ENCODE measurements around the gene ZNF217. TPM values are rescaled to one million over a fixed set of nuclear protein-coding genes. Genes with fewer than 3 reads are reported as not detected.
"Not testable (repeated sequence)": the region's sequence is repeated elsewhere in the genome, so short reads cannot be mapped to it uniquely, and the experiment has no call there.

ZNF217 gene
- total RNA-seq, 4 donors from 2014 or later, result 18.0 to 42.8 (median 27.8) TPM

DNA sequence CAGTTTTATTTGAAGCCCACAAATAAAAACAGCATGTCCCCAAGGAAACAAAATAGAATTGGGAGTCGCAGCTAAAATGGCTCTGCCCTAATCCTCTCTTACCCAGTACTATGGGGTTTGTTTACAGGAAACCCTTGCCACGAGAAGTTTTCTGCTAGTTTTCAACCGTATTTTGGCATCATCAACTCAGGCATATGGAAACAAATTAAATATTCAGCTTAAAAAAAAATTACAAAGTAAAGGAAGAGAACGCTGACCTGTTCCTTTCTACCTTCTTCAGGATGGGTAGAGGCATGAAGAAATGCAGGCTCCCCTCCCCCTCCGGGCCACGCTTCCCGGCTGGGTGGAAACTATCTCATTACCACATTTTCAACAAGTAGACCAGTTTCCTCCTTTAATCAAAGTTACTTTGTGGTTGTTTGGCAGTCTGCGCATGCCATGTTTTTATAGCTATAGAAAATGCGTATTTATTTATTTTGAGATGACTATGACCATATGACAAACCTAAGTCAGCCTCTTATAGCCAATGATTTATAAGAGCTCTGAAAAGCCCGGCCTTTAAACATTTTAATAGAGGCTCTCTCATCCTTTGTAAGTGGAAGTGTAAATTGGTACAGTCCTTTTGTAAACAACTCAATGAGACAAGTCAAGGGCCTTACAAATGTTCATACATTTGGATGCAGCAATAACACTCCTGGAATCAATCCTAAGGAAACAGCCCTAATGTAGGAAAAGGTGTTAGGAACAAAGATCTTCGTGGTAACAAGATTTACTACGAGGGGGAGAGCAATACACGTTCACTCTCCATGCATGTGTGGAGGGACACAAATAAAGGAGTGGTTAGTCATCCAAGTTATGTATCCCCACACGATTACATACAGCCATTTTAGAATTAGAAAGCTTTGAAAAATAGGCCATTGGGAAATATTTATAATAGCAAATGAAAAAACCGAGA, 16.1 kb upstream of the ZNF217 start:
- H3K4me3 ChIP-seq (replicated peaks in 1 of 3), result no peak overlapping the region
- peak overlapping the region; percentile 8 to 44 (median 29) for H3K27ac ChIP-seq
- H3K27me3 ChIP-seq, result no peaks in the 10 kb centered on the region
- DNase-seq, result no peak
- H3K36me3 ChIP-seq, result no peaks in the 10 kb centered on the region
- no peak for TF ChIP-seq POLR2A (IDR thresholded peaks at IDR 0.05)
- TF ChIP-seq, protein P1, sequence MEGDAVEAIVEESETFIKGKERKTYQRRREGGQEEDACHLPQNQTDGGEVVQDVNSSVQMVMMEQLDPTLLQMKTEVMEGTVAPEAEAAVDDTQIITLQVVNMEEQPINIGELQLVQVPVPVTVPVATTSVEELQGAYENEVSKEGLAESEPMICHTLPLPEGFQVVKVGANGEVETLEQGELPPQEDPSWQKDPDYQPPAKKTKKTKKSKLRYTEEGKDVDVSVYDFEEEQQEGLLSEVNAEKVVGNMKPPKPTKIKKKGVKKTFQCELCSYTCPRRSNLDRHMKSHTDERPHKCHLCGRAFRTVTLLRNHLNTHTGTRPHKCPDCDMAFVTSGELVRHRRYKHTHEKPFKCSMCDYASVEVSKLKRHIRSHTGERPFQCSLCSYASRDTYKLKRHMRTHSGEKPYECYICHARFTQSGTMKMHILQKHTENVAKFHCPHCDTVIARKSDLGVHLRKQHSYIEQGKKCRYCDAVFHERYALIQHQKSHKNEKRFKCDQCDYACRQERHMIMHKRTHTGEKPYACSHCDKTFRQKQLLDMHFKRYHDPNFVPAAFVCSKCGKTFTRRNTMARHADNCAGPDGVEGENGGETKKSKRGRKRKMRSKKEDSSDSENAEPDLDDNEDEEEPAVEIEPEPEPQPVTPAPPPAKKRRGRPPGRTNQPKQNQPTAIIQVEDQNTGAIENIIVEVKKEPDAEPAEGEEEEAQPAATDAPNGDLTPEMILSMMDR (IDR thresholded peaks at IDR 0.05), result no peak
- intact Hi-C loops (cut with DNase I), result no loop called here
- H3K4me1 ChIP-seq, result peaks cover 0 to 11% of the 10 kb centered on the region in 2 donors
- 65 to 74% methylated on average over 15 of the region's 15 CpGs for WGBS, 2 donors
- no peaks in the 10 kb centered on the region for H3K9me3 ChIP-seq

DNA sequence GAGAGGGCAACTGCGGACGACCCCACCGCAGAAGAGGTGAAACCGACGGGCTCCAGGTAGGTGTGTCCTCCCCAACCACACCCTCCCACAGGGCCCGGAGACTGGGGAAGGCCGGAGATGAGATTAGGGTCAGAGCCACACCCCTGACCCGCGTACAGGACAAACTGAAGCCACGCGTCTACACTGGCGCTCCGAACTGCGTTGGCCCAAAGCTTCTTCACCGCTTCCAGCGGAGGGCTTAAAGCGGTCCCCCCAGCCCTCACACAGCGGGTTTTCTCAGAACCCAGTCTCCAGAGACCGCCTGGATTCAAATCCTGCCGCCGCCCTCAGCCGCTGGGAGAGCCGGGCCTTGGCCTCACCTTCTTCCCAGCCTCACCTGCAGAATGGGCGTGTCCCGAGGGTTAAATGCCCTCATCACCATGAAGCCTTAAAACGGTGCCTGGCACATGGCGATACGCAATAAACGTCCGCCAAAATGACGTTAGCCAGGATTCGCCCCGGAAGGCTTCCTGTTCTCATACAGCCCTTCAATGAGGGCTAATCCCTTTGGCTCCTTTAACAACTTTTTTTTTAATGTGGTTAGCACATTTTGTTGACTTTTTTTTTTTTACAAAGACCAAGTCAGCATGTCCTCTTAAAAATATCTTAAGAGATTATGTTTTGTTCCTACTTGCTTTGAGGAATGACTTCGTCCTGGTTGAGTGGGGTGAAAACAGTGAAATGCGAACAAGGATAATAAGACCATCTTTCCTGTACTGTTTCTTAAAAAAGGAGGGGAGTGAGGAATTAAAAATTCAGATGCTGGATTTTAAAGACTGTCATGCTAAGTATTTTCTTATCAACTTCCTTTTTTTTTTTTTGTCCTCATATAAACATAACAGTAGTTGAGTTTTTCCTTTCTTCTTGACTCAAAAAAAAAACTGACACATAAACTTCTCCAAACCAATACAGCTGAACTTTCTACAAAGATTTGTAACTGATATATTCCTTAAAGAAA, 15.1 kb upstream of the ZNF217 start:
- Histone ChIP-seq H3K36me3 (no peaks in the 10 kb centered on the region), H3K4me1 (peaks cover 0 to 11% of the 10 kb centered on the region in 2 donors), H3K27me3 (no peaks in the 10 kb centered on the region), H3K4me3 (replicated peaks in 1 of 3) (no peak overlapping the region), H3K9me3 (no peaks in the 10 kb centered on the region), H3K27ac (peak overlapping the region in 2 of 3 donors; percentile 29 to 44)
- TF ChIP-seq, protein P1 (IDR thresholded peaks at IDR 0.05), result no peak
- no peak for TF ChIP-seq POLR2A (IDR thresholded peaks at IDR 0.05)
- WGBS, 2 donors, result 80 to 82% methylated on average over 31 to 35 of the region's 35 CpGs
- DNase-seq, result no peak
- intact Hi-C loops (cut with DNase I), result no loop called here

DNA sequence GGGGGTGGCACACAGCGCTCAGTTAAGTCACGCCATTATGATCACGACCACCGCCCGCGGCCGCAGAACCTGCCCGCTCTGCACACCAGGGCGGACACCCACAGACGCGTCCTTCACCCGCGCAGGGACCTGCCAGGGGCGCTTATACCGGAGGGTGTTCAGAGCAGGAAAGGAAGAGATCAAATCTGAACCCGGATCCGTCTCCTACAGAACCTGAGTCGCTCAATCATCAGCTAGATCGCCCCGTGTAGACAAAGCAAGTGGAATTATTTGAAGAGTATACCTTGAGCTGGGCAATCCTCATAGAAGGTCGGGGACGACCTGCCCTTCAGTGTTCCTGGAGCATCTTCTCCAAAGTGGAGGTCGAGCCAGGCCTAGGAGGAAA, 14.4 kb upstream of the ZNF217 start:
- DNase-seq, result no peak
- WGBS, 2 donors, result 89 to 91% methylated on average over 23 of the region's 23 CpGs
- no peaks in the 10 kb centered on the region for H3K9me3 ChIP-seq

DNA sequence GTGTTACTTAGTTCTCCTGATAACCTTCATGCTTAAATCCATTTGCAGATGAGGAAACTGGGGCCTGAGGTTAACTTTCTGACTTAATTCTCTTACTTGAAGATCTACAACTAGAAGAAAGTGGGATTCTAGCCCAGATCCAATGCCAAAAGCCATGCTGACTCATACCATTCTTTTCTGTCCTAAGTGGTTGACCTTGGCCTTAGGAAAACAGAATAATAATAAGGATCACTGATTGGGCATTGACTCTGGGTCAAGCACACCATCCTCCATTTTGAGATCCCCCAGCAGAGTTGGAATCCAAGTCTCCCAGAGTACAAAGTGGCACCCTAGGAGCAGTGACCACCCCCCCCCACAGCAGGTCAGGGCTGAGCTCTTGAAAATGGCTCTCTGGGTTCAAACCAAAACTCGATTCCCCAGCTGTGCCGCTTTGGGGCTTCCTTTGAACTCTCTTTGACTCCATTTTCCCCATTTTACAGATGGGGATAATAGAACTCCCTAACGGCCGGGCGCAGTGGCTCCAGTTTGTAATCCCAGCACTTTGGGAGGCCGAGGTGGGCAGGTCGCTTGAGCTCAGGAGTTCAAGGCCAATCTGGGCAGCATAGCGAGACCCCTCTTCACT, 12.8 kb upstream of the ZNF217 start:
- WGBS, 2 donors, result 97 to 100% methylated on average over 8 of the region's 8 CpGs
- H3K27ac ChIP-seq, result no peak overlapping the region

More for the DNA sequence above, 14.4 kb upstream of the ZNF217 start:
- Histone ChIP-seq H3K27me3 (no peaks in the 10 kb centered on the region), H3K36me3 (no peaks in the 10 kb centered on the region), H3K4me3 (replicated peaks in 1 of 3) (no peak overlapping the region), H3K4me1 (peaks cover 0 to 11% of the 10 kb centered on the region in 2 donors), H3K27ac (no peak overlapping the region)
- TF ChIP-seq POLR2A (IDR thresholded peaks at IDR 0.05), result no peak
- TF ChIP-seq, protein P1 (IDR thresholded peaks at IDR 0.05), result no peak
- intact Hi-C loops (cut with DNase I), result no loop called here

DNA sequence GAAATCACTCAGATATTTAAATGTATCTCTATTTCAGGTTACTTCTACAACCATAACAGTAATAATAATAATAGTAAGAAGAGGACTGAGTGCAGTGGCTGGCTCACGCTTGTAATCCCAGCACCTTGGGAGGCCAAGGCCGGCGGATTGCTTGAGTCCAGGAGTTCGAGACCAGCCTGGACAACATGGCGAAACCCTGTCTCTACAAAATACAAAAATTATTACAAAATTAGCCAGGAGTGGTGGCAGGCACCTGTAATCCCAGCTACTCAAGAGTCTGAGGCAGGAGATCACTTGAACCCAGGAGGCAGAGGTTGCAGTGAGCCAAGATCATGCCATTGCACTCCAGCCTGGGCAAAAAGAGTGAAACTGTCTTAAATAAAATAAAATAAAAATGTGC, 11.8 kb upstream of the ZNF217 start:
- intact Hi-C loops (cut with DNase I); H3K27me3 ChIP-seq; H3K27ac ChIP-seq; H3K36me3 ChIP-seq; H3K4me1 ChIP-seq; DNase-seq; H3K4me3 ChIP-seq (replicated peaks in 1 of 3); H3K9me3 ChIP-seq: not testable (repeated sequence)
- WGBS, 2 donors, result 97 to 99% methylated on average over 5 of the region's 5 CpGs

More for the DNA sequence above, 12.8 kb upstream of the ZNF217 start:
- no peak for DNase-seq
- peaks cover 0 to 9% of the 10 kb centered on the region in 2 donors for H3K4me1 ChIP-seq
- no peak for TF ChIP-seq POLR2A (IDR thresholded peaks at IDR 0.05)
- TF ChIP-seq, protein P1 (IDR thresholded peaks at IDR 0.05), result no peak
- H3K4me3 ChIP-seq (replicated peaks in 1 of 3), result no peak overlapping the region
- H3K36me3 ChIP-seq, result no peaks in the 10 kb centered on the region
- H3K9me3 ChIP-seq, result no peaks in the 10 kb centered on the region
- H3K27me3 ChIP-seq, result no peaks in the 10 kb centered on the region
- intact Hi-C loops (cut with DNase I), result no loop called here

DNA sequence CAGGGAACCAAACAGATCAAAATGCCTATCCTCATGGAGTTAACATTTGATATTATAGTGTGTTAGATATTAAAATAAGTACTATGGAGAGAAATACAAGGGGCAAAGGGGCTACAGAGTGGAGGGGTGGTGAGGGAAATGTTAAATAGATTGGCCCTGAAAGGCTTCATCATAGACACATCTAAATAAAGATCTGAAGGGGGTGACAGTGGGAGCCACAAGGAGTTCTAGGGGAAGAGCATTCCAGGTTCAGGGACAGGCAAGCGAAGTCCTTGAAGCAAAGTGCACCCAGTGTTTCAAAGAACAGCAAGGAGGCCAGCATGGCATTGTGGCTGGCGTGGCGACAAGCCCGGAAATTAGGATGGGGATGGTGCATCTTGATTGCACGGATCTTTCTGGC, 11.2 kb upstream of the ZNF217 start:
- intact Hi-C loops (cut with DNase I), result not testable (repeated sequence)

More for the DNA sequence above, 11.2 kb upstream of the ZNF217 start:
- not testable (repeated sequence) for H3K27me3 ChIP-seq; H3K4me3 ChIP-seq (replicated peaks in 1 of 3); H3K27ac ChIP-seq; H3K36me3 ChIP-seq; DNase-seq; H3K4me1 ChIP-seq; H3K9me3 ChIP-seq
- 76 to 95% methylated on average over 2 to 5 of the region's 5 CpGs for WGBS, 2 donors

Measured in thyroid gland (tissue), 4 donors.